ENCODE results near the gene BAIAP3. TPM values are rescaled to one million over a fixed set of nuclear protein-coding genes. Genes with fewer than 3 reads are reported as not detected.

The BAIAP3 gene
- total RNA-seq, 4 donors from 2014 or later, result 0.59 to 5.5 (median 3.5) TPM

- Histone ChIP-seq H3K27me3 (no peaks in the 10 kb centered on the region), H3K9me3 (no peaks in the 10 kb centered on the region), H3K4me3 (no peak overlapping the region), H3K27ac (no peak overlapping the region), H3K4me1 (peaks cover 7 to 9% of the 10 kb centered on the region in 2 donors), H3K36me3 (no peaks in the 10 kb centered on the region)
- TF ChIP-seq POLR2A (IDR thresholded peaks at IDR 0.05) (no peak), CTCF (IDR thresholded peaks at IDR 0.05) (no peak)
- DNase-seq, result no peak
- intact Hi-C loops (cut with DNase I; ENCODE audit: low total_unique reads), result no loop called here
Measured at GRCh38 chr16:1349351-1349750, 15.9 kb downstream of the BAIAP3 start.

- Histone ChIP-seq H3K4me3 (no peak overlapping the region), H3K4me1 (peaks cover 7 to 9% of the 10 kb centered on the region in 2 donors), H3K36me3 (no peaks in the 10 kb centered on the region), H3K27ac (no peak overlapping the region), H3K9me3 (no peaks in the 10 kb centered on the region), H3K27me3 (no peaks in the 10 kb centered on the region)
- TF ChIP-seq POLR2A (IDR thresholded peaks at IDR 0.05) (no peak), CTCF (IDR thresholded peaks at IDR 0.05) (no peak)
- DNase-seq, result no peak
- intact Hi-C loops (cut with DNase I; ENCODE audit: low total_unique reads), result no loop called here
Measured at GRCh38 chr16:1349951-1350350, 16.5 kb downstream of the BAIAP3 start.

GRCh38 chr16:1350691-1351090 lies 17.2 kb downstream of the BAIAP3 start:
- no peaks in the 10 kb centered on the region for H3K9me3 ChIP-seq
- H3K27me3 ChIP-seq, result no peaks in the 10 kb centered on the region
- intact Hi-C loops (cut with DNase I; ENCODE audit: low total_unique reads), result no loop called here
- H3K4me3 ChIP-seq, result peak overlapping the region; percentile 50 to 83
- no peaks in the 10 kb centered on the region for H3K36me3 ChIP-seq
- no peak overlapping the region for H3K27ac ChIP-seq
- no peak for DNase-seq
- peaks cover 7 to 9% of the 10 kb centered on the region in 2 donors for H3K4me1 ChIP-seq
- TF ChIP-seq POLR2A (IDR thresholded peaks at IDR 0.05) (no peak), CTCF (IDR thresholded peaks at IDR 0.05) (no peak)

- DNase-seq, result no peak
- intact Hi-C loops (cut with DNase I; ENCODE audit: low total_unique reads), result no loop called here
- Histone ChIP-seq H3K27ac (peak overlapping the region; percentile 9 to 58), H3K27me3 (no peaks in the 10 kb centered on the region), H3K4me1 (peaks cover 7 to 9% of the 10 kb centered on the region in 2 donors), H3K9me3 (no peaks in the 10 kb centered on the region), H3K36me3 (no peaks in the 10 kb centered on the region), H3K4me3 (peak overlapping the region; percentile 50 to 83)
- TF ChIP-seq CTCF (IDR thresholded peaks at IDR 0.05) (no peak), POLR2A (IDR thresholded peaks at IDR 0.05) (no peak)
Measured at GRCh38 chr16:1351215-1351581, 17.8 kb downstream of the BAIAP3 start.

- intact Hi-C loops (cut with DNase I; ENCODE audit: low total_unique reads), result no loop called here
- DNase-seq, result peak; percentile 77 to 83
- Histone ChIP-seq H3K4me3 (peak within 1 kb of the TSS; percentile 50 to 83), H3K27me3 (no peaks in the 10 kb centered on the region), H3K36me3 (no peaks in the 10 kb centered on the region), H3K9me3 (no peaks in the 10 kb centered on the region), H3K4me1 (peaks cover 7 to 9% of the 10 kb centered on the region in 2 donors), H3K27ac (peak within 1 kb of the TSS; percentile 9 to 58)
- TF ChIP-seq POLR2A (IDR thresholded peaks at IDR 0.05) (peak; percentile 41 to 74), CTCF (IDR thresholded peaks at IDR 0.05) (peak in 2 of 4 experiments; percentile 17 to 25)
Measured at GRCh38 chr16:1351582-1352362, 18.3 kb downstream of the BAIAP3 start, which contains the start of the genes GNPTG and TSR3. TSS of gene GNPTG (plus strand) at chr16:1351931. CDS start at chr16:1351966, 35 bp downstream. TSS of gene TSR3 (minus strand) at chr16:1351878. CDS start at chr16:1351804, 74 bp downstream.
